Measurements from ENCODE around the gene BBS9.

- TF ChIP-seq POLR2A (IDR thresholded peaks at IDR 0.05) (no peak), CTCF (IDR thresholded peaks at IDR 0.05) (no peak)
These were observed 348.5 kb downstream of the BBS9 start for GRCh38 chr7:33477719-33478480.

Data from testis (tissue), 2 donors.